ENCODE data around the gene G2E3.
"Not testable (repeated sequence)": the region's sequence is repeated elsewhere in the genome, so short reads cannot be mapped to it uniquely, and the experiment has no call there.

G2E3 gene

DNA sequence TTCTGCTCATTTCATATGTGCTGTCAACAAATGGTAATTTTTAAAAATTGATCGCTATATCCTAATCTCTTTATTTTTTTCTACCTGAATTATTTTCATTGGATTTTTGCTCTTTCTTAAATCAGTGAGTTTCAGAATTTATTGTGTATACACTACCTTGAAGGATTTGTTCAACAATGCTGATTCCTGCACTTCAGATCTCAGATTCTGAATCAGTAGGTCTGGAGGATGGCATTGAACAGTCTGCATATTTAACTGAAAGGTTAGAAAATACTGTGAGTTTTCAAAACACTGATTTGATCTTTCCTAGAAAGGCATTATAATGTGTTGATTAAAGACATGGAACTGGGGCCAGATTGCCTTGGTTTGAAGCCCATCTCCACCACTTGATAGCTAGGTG is 1.6 kb downstream of the G2E3 start:
- DNase-seq (ENCODE audit: low read depth) = no peak

DNA sequence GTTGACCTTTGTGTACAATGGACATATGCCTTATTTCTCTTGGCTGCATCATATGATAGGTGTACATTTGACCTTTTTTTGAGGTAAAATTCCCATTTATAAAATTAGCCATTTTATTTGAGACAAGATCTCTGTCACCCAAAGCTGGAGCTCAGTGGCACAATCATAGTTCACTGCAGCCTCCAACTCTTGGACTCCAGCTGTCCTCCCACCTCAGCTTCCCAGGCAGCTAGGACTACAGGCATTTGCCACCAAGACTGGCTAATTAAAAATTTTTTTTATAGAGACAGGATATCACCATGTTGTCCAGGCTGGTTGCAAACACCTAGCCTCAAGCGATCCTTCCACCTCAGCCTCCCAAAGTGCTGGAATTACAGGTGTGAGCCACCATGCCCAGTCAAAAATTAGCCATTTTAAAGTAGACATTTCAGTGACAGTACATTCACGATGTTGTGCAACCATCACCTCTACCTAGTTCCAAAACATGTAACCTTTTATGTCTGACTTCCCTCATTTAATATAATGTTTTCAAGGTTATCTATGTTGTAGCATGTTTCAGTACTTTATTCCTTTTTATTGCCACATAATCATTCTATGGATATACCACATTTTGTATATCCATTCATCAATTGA is 5.4 kb downstream of the G2E3 start:
- no peak for DNase-seq (ENCODE audit: low read depth)

- DNase-seq (ENCODE audit: low read depth) = no peak
These were observed 5.9 kb downstream of the G2E3 start for GRCh38 chr14:30564868-30565248.

- DNase-seq (ENCODE audit: low read depth) = no peak
These were observed 10.4 kb downstream of the G2E3 start for GRCh38 chr14:30569216-30569902.

GRCh38 chr14:30569903-30570226 is 10.9 kb downstream of the G2E3 start:
- DNase-seq (ENCODE audit: low read depth) = no peak

- no peak for DNase-seq (ENCODE audit: low read depth)
These were observed 13.3 kb downstream of the G2E3 start for GRCh38 chr14:30572237-30572636.

GRCh38 chr14:30572771-30573170 is 13.8 kb downstream of the G2E3 start:
- no peak for DNase-seq (ENCODE audit: low read depth)

GRCh38 chr14:30573226-30573814 is 14.4 kb downstream of the G2E3 start:
- no peak for DNase-seq (ENCODE audit: low read depth)

DNA sequence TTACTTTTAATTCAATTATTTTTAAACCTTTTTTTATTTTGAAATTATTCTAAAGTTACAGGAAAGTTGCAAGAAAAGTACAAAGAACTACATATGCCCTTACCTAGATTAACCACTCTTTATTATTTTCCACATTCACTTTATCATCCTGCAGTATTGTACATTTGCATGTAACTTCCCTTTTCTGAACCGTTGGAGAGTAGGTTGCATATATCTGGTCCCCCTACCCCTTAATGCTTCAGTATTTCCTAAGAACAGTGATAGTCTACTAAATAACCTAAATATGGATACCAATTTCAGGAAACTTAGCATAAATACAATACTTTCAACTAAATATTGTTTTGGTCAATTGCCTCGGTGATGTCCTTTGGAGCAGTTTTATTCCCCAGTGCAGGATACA is 15.0 kb downstream of the G2E3 start:
- no peak for DNase-seq (ENCODE audit: low read depth)

GRCh38 chr14:30574777-30575176 is 15.8 kb downstream of the G2E3 start:
- not testable (repeated sequence) for DNase-seq (ENCODE audit: low read depth)

DNA sequence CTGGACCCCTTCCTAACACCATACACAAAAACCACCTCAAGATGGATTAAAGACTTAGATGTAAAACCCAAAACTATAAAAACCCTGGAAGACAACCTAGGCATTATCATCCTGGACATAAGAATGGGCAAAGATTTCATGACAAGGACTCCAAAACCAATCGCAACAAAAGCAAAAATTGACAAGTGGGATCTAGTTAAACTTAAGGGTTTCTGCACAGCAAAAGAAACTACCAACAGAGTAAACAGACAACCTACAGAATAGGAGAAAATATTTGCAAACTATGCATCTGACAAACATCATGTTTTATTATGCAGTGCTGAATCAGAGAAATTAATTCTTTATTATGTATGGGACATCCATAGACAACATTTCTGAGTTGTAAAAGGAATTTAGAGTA is 17.4 kb downstream of the G2E3 start:
- DNase-seq (ENCODE audit: low read depth) = not testable (repeated sequence)

DNA sequence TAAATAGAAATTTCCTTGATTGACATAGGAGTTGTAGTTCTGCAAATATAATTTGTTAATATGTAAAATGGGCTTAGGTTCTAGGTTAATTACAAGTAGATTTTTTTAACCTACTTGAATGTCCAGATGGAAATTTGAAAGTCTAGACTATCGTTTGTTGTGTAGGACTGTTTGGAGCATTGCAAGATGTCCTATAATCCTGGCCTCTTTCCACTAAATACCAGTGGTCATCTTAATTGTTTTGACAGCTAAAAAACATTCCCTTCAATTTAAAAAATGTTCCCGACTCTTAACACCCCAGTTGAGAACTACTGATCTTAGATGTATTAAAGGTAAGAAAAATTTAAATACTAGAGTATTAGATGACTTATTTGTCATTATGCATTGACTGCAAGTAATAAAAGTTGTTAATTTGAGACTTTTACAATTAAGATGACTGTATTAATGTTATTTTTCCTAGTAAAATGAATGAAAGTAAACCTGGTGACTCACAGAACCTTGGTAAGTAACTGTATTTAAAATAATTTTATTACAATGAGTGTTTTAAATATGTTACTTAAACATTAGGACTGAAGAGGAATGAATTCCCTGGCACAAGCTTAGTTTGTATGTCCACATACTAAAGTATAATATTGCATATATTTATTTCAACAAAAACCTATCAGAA is 21.8 kb downstream of the G2E3 start:
- no peak for DNase-seq (ENCODE audit: low read depth)

- no peak for DNase-seq (ENCODE audit: low read depth)
These were observed 22.3 kb downstream of the G2E3 start for GRCh38 chr14:30581283-30581625.

- no peak for DNase-seq (ENCODE audit: low read depth)
These were observed 23.4 kb downstream of the G2E3 start for GRCh38 chr14:30582376-30582775.

DNA sequence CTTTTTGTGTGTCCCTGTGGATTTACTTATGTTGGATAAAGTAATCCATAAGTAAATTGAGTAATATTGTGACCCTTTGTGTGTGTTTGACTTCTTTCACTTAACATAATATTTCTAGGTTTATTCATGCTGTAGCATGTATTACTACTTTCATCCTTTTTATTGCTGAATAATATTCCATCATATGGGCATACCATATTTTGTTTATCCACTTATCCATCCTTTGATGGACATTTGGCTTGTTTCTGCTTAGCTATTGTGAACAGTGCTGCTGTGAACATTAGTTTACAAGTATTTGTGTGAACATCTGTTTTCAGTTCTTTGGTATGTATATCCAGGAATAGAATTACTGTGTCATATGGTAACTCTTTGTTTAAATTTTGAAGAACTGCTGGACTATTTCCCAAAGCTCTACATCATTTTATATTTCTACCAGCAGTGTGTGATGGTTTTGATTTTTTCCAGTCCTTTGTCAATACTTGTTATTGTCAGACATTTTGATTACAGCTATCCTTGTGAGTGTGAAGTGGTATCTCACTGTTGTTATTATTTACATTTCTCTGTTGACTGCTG is 25.2 kb downstream of the G2E3 start:
- DNase-seq (ENCODE audit: low read depth) = no peak

DNA sequence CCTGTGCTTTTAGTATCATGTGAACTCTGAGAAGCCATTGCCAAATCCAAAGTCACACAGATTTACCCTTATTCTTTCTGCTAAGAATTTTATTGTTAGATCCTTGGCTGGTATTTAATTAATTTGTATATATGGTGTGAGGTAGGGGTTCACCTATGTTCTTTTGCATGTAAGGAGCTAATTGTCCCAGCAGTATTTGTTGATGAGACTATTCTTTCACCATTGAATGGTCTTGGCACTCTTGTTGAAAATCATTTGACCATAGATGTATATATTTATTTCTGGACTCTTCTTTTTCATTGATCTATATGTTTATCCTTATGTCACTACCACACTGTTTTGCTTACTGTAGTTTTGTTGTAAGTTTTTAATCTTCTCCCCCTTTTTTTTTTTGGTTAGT is 26.2 kb downstream of the G2E3 start:
- no peak for DNase-seq (ENCODE audit: low read depth)

GRCh38 chr14:30587141-30587540 is 28.2 kb downstream of the G2E3 start:
- DNase-seq (ENCODE audit: low read depth) = no peak

GRCh38 chr14:30588873-30589272 is 29.9 kb downstream of the G2E3 start:
- DNase-seq (ENCODE audit: low read depth) = no peak

GRCh38 chr14:30596935-30597334 is 38.0 kb downstream of the G2E3 start:
- no peak for DNase-seq (ENCODE audit: low read depth)

DNA sequence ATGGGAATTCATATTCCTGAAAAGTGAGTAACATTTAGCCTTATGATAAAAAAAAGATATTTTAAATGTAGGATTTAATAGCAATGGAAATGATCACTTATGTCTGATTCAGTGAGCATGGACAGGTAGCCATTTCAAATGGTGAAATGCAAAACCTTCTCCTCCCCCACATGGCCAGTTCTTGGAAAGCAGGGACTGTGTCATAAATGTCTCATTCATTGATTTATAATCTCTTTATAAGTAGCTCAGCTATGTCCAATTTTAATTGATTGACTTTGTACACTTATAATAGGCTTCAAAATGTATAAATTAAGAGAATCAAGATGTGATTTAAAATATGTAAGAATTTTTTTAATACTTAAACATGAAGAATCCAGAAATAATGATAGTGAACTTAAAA is 38.5 kb downstream of the G2E3 start:
- no peak for DNase-seq (ENCODE audit: low read depth)

GRCh38 chr14:30600922-30601918 is 42.3 kb downstream of the G2E3 start:
- no peak for DNase-seq (ENCODE audit: low read depth)

- no peak for DNase-seq (ENCODE audit: low read depth)
These were observed 44.4 kb downstream of the G2E3 start for GRCh38 chr14:30603402-30603801.
